AG09309 (cell line): Measurements from ENCODE around the gene KCNH5.

ENCODE experiments used
- DNase-seq: peaks from one replicate; pipeline ENCODE4 v3.0.0-alpha.2; 2010; ENCODE audit warnings: low read depth
- H3K4me3 ChIP-seq: 2 replicates; pipeline ENCODE4 v1.5.1; 2011; ENCODE audit warnings: mild to moderate bottlenecking, low read depth, low read length, moderate library complexity; ENCODE audit not compliant: control insufficient read depth
- TF ChIP-seq, protein P1 (sequence below): IDR thresholded peaks from 2 replicates; pipeline ENCODE4 v1.5.1; 2011; ENCODE audit warnings: mild to moderate bottlenecking, low read depth, low read length, inconsistent platforms; ENCODE audit not compliant: insufficient read depth, control insufficient read depth; ENCODE audit errors: missing control alignments

Gene KCNH5

DNA sequence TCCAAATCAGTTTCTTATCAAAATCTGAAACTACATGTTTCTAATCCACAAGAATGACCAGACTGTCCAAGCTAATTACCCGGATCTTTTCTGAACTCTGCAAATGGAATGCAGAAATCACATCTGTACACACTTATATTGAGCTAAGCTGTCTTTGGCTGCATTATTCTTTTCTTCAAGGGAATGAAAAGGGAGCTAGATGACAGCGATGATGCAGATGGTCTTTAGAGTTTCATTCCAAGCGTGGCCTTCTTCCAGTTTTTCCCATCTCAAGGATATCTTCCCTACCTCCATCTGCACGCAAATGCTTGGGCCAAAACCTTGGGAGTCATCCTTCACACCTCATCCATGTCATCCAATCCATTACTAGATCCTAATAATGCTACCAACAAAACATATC is 12.6 kb downstream of the KCNH5 start:
- no peak overlapping the region for H3K4me3 ChIP-seq
- no peak for DNase-seq
- TF ChIP-seq, protein P1, sequence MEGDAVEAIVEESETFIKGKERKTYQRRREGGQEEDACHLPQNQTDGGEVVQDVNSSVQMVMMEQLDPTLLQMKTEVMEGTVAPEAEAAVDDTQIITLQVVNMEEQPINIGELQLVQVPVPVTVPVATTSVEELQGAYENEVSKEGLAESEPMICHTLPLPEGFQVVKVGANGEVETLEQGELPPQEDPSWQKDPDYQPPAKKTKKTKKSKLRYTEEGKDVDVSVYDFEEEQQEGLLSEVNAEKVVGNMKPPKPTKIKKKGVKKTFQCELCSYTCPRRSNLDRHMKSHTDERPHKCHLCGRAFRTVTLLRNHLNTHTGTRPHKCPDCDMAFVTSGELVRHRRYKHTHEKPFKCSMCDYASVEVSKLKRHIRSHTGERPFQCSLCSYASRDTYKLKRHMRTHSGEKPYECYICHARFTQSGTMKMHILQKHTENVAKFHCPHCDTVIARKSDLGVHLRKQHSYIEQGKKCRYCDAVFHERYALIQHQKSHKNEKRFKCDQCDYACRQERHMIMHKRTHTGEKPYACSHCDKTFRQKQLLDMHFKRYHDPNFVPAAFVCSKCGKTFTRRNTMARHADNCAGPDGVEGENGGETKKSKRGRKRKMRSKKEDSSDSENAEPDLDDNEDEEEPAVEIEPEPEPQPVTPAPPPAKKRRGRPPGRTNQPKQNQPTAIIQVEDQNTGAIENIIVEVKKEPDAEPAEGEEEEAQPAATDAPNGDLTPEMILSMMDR, result no peak

DNA sequence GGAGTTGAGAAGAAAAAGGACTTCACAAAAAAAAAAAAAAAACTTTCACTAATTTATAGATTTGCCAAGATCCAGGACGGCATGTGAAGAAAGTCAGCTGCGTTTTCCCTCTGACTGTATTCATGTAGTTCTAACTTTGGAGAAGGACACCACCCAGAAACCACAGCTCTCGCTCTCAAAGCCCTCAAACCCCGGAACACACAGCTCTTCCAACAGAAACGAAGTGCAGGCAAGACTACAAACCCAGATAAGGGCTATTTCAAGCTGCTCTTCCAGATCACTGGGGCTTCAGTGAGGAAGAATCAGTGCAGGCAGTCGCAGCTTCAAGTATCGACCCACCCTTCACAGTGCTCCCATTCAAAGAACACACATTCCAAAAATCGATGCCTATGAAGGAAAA is 13.2 kb downstream of the KCNH5 start:
- no peak for DNase-seq
- TF ChIP-seq, protein P1, result no peak
- H3K4me3 ChIP-seq, result no peak overlapping the region

DNA sequence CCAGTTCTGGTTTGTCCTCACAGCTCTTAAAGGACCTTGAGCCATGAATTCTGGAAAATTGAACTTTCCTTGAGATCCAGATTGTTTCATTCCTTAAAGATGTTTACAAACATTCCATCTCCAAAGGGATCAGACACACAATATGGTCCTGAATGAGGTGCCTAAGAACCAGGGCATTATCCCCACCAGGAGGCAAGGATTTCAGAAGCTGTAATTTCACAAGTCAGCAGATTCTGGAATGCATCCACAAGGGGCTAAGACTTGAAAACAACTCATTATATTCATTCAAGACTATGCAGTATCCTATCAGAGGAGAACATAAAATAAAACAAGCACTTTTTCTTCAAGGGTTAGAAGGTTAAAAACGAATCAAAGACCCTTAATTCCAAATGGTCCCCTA is 15.1 kb downstream of the KCNH5 start:
- TF ChIP-seq, protein P1, result no peak
- no peak overlapping the region for H3K4me3 ChIP-seq
- no peak for DNase-seq

DNA sequence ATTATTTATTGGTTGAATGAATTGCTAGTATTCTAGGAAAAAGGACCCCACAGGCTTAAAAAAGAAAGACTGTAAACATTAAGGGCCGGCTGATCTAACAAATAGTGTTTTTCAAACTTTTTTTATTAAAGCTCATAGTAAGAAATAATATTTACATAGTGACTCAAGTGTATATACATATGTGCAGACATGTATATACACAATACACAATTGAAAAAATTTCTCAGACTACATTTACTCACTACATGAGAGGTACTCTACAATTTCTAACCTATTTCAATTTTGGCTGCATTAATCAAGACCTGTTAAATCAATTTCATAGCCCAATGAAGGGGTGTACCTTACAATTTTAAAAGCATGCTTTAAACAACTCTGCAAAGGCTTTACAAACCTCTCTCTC is 17.5 kb downstream of the KCNH5 start:
- no peak for DNase-seq
- no peak overlapping the region for H3K4me3 ChIP-seq
- TF ChIP-seq, protein P1, result no peak

DNA sequence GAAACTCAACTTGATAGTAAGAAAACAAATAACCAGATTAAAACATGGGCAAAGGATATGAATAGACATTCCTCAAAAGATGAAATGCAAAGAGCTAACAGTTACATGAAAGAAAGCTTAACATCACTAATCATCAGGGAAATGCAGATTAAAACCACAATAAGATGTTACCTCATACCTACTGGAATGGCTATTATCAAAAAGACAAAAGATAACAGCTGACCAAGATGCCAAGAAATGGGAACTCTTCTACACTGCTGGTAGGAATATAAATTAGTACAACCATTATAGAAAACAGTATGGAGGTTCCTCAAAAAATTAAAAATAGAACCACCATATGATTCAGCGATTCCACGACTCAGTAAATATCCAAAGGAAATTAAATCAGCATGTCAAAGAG is 18.8 kb downstream of the KCNH5 start:
- H3K4me3 ChIP-seq, result no peak overlapping the region
- no peak for DNase-seq
- TF ChIP-seq, protein P1, result no peak

DNA sequence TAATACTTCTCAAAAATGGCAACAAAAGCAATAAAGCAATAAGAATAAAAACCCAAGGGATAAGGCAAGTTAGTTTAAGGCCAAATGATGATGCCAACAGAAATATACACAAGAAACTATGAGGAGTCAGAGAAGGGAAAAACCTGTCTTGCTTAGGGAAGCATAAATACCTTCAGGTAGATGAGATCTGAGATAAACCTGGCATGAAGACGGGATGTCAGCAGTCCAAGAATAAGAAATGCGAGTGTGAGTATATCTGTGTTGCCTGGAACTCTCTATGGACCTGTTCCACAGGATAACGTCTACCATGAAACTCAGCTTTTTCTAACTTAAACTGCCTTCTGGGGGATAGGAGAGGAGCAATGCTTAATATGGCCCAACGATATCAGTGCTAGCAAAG is 30.6 kb downstream of the KCNH5 start:
- no peak for DNase-seq
- TF ChIP-seq, protein P1, result no peak
- no peak overlapping the region for H3K4me3 ChIP-seq

DNA sequence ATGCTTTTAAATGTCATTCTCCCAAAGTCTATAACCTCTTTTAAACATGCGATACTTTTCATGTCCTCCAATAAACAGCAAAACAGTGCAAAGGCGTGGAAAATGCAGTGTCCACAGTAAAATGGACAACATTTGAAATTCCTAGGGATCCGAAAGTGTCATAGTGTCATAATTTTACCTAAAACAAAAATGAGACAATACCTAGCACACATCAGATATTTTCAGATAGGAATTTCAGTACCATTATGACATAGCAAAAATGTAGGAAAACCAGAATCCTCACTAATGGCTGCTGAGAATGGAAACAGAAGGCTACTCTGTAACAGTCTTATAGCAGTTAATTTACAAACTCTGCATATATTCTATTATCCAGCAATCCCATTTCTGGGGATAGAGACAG is 33.1 kb downstream of the KCNH5 start:
- no peak overlapping the region for H3K4me3 ChIP-seq
- TF ChIP-seq, protein P1, result no peak
- no peak for DNase-seq
